Measurements from ENCODE around the gene CD274. TPM values are rescaled to one million over a fixed set of nuclear protein-coding genes. Genes with fewer than 3 reads are reported as not detected.

Gene CD274
- total RNA-seq, 1 donor from 2014 or later: 5.4 TPM

Other genes with a start within 250 kb of the CD274 start
- gene INSL4, start 219.1 kb upstream of the CD274 start, total RNA-seq: not detected
- gene RLN2, start 145.8 kb upstream of the CD274 start, total RNA-seq: 0.55 TPM
- not detected for gene RLN1, start 110.7 kb upstream of the CD274 start, total RNA-seq
- gene PLGRKT, start 12.6 kb upstream of the CD274 start, total RNA-seq: 23.5 TPM
- gene PDCD1LG2, start 60.0 kb downstream of the CD274 start, total RNA-seq: 1.7 TPM
- gene RIC1, start 178.6 kb downstream of the CD274 start, total RNA-seq: 28.5 TPM

All from ureter (tissue), 1 donor.